T-helper 1 cell (primary cell): ENCODE measurements around the gene C1orf56.

ENCODE experiments used
- DNase-seq, 5 donors: peaks; one replicate each; pipeline ENCODE4 v3.0.0-alpha.2; 2012 to 2020

C1orf56 gene

GRCh38 chr1:151026460-151026859, 21.1 kb upstream of the C1orf56 start:
- DNase-seq = no peak

GRCh38 chr1:151032164-151032563, 15.4 kb upstream of the C1orf56 start:
- DNase-seq = no peak

- DNase-seq = no peak
Measured at GRCh38 chr1:151035167-151035566, 12.4 kb upstream of the C1orf56 start.

GRCh38 chr1:151036356-151036755, 11.2 kb upstream of the C1orf56 start, which contains the start of gene BNIPL:
TSS of gene BNIPL (plus strand) at chr1:151036586. CDS start at chr1:151036726, 140 bp downstream.
- no peak for DNase-seq

- no peak for DNase-seq
Measured at GRCh38 chr1:151037032-151037431, 10.5 kb upstream of the C1orf56 start.

- no peak for DNase-seq
Measured at GRCh38 chr1:151039521-151039920, 8.0 kb upstream of the C1orf56 start.

GRCh38 chr1:151043163-151043562, 4.4 kb upstream of the C1orf56 start:
- no peak for DNase-seq

GRCh38 chr1:151047925-151048644, 534 bp downstream of the C1orf56 start:
- peak in 4 of 5 donors; percentile 36 to 67 (median 39) for DNase-seq

- no peak for DNase-seq
Measured at GRCh38 chr1:151048645-151049032, 1.1 kb downstream of the C1orf56 start.

- no peak for DNase-seq
Measured at GRCh38 chr1:151049458-151049857, 1.9 kb downstream of the C1orf56 start.

- no peak for DNase-seq
Measured at GRCh38 chr1:151050051-151050688, 2.6 kb downstream of the C1orf56 start.

GRCh38 chr1:151051356-151052009, 3.9 kb downstream of the C1orf56 start:
- DNase-seq = no peak

GRCh38 chr1:151054971-151055547, 7.5 kb downstream of the C1orf56 start:
- DNase-seq = no peak

- no peak for DNase-seq
Measured at GRCh38 chr1:151055581-151055980, 8.0 kb downstream of the C1orf56 start.

- DNase-seq = peak in 2 of 5 donors; percentile 39 to 74
Measured at GRCh38 chr1:151056149-151056548, 8.6 kb downstream of the C1orf56 start.

- no peak for DNase-seq
Measured at GRCh38 chr1:151058692-151059091, 11.1 kb downstream of the C1orf56 start.

- DNase-seq = peak; percentile 69 to 92 (median 78)
Measured at GRCh38 chr1:151059109-151060006, 11.8 kb downstream of the C1orf56 start, which contains the start of gene CDC42SE1. TSS of gene CDC42SE1 (minus strand) at chr1:151059622. CDS start at chr1:151055730, 3,892 bp downstream.

GRCh38 chr1:151060007-151060656, 12.6 kb downstream of the C1orf56 start, which contains the start of gene MLLT11:
TSS of gene MLLT11 (plus strand) at chr1:151060397. CDS start at chr1:151067225, 6,828 bp downstream.
- no peak for DNase-seq

GRCh38 chr1:151060657-151061421, 13.3 kb downstream of the C1orf56 start:
- no peak for DNase-seq

- DNase-seq = no peak
Measured at GRCh38 chr1:151061704-151062103, 14.2 kb downstream of the C1orf56 start.
